Sigmoid colon (tissue), 4 donors: ENCODE measurements around the gene SCNN1B.

Experiments
- CTCF ChIP-seq, 4 experiments: fragments of 450-650 bp in 3 of 4; fragments of 200-600 bp in 1 of 4; IDR thresholded peaks; one replicate each; pipeline ENCODE4 v1.5.1; 2016 to 2019; ENCODE audit warnings: antibody characterized with exemption in 4 of 4, mild to moderate bottlenecking in 3 of 4, moderate library complexity in 2 of 4
- POLR2AphosphoS5 ChIP-seq, 4 donors: sonication (generic); formaldehyde crosslinking; IDR thresholded peaks; one replicate each; pipeline ENCODE4 v1.6.1; 2017; ENCODE audit warnings: antibody characterized with exemption in 4 of 4

DNA sequence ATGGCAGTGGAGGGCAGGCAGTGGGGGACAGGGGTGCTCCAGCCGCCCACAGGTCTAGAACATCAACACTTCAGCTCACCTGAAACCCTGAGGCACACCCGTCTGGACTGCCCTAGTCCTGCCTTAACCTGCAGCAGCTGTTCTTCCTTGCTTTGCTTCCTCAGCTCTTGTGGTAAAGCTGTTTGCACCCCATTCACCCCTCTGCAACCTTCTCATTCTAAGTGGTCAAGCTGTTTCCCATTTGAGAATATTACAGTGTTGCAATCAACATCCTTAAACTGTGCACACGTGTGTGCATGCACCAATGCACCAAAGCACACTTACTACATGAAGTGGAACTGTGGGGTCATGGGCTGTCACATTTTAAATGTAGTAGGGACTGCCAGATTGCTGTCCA is 32.4 kb downstream of the SCNN1B start:
- TF ChIP-seq CTCF (IDR thresholded peaks at IDR 0.05) (no peak), POLR2AphosphoS5 (IDR thresholded peaks at IDR 0.05) (no peak)
